NCI-H2029 treated with DMSO at 0.1 percent for 48 hours (cell line): ENCODE data around the gene TMIE.

Experiments used
- DNase-seq: peaks from one replicate; lab custom pipeline; 2025; lab: John Stamatoyannopoulos, UW

The TMIE gene, protein sequence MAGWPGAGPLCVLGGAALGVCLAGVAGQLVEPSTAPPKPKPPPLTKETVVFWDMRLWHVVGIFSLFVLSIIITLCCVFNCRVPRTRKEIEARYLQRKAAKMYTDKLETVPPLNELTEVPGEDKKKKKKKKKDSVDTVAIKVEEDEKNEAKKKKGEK

DNA sequence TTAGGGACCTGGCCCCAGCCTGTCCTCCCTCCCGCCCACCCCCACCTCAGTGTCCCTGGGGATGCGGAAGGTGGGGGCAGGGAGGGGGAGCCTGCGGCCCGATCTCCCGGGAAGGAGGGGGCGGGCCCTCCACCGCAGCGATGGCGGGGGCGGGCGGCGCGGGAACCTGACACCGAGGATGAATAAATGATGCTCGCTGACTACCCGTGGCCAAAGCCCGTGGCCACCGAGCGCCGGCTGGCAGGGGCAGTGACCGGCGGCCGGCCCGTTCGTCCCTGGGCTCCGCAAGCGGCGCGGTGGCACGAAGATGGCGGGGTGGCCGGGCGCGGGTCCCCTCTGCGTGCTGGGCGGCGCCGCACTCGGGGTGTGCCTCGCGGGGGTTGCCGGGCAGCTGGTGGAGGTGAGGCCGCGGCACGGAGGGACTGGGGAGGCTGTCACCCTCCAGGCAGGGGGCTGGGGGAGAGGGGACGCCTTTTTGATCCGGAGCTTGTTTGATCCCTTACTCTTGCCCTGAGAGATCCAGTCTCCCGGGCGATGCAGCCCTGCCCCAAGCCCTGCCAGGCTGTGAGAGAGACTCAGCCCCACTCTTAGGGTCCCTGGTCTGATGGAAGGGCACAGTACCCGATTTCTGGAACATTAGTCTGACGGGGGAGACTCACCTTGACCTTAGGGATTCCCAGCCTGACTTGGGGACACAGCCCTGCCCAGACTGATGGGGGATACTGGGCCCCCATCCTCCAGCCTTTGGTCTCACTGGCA lies at the start of gene TMIE:
TSS of gene TMIE (plus strand) at position 212 of the 759 bp plus-strand sequence. CDS start at position 308, 96 bp downstream.
- DNase-seq: no peak

DNA sequence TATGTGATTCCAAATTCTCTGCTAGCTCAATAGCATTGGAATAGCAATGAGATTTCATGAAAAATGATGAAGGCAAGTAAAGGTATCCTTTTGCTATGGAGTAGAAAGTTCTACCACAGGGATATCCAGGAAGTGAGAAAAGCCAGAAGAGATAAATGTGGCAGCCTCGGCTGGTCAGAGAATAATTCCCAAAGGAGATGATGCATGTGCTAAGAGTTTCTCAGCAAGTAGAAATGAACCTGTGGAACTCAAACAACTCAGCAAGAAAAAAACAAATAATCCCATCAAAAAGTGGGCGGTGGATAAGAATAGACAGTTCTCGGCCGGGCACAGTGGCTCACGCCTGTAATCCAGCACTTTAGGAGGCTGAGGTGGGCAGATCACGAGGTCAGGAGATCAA lies 45.9 kb upstream of the TMIE start:
- DNase-seq: no peak

DNA sequence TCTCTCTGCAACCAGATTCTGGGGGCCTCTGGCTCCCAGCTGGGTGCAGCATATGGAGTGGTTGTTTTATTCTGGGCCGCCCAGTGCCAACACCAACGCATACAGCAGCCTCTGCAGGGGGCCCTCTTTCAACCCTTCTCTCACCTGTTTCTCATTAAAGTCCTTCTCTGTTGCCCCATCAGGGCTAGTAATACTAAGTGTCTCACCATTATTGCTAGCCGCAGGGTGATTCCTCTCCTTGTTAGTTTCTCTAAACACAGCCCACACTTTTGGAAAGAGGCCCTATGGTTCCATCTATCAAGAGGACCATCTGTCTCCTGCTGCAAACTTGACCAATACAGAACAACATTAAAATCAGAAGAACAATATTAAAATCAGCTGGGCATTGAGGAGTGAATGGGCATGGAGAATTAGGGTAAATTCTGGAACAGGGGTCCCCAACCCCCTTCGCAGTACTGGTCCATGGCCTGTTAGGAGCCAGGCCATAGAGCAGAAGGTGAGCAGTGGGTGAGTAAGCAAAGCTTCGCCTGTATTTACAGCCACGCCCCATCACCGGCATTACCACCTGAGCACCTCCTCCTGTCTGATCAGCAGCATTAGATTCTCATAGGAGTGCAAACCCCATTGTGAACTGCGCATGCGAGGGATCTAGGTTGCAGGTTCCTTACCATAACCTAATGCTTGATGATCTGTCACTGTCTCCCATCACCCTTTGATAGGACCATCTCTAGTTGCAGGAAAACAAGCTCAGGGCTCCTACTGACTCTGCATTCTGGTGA lies 44.2 kb upstream of the TMIE start:
- no peak for DNase-seq

DNA sequence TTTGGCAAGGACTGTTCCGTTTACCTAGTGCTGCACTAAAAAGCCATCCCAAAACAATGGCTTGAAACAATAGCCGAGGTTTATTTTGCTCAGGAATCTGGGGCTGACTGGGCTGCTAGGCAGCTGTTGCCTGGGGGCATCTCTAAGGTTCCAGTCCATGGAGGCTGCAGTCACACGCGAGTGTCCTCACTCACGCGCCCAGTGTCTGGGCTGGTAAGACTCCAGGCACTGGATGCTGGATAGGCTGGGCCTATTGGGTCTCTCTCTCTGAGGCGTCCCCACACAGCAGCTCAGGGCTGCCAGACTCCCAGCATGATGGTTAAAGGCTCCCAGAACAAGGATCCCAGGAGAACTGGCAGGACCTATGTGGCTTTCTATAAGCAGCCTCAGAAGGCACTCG lies 41.9 kb upstream of the TMIE start:
- DNase-seq: no peak

DNA sequence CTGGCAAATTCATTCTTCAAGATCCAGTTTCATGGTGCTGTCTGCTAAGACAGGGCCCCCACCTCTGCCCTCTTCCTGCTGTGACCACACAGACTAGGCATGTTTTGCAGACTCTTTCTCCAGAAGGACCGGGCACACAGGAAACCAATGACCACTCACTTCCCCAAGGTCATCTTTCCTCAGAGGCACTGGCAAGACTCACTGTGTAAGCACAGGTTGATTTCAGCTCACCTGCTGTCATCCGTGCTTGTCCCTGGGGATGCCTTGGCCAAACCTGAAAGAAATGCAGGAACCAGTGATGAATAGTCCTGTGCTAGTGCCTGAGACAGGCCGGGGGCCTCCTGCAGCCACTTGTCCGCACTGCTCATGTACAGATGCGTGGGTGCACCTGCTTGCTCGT lies 41.2 kb upstream of the TMIE start:
- no peak for DNase-seq

DNA sequence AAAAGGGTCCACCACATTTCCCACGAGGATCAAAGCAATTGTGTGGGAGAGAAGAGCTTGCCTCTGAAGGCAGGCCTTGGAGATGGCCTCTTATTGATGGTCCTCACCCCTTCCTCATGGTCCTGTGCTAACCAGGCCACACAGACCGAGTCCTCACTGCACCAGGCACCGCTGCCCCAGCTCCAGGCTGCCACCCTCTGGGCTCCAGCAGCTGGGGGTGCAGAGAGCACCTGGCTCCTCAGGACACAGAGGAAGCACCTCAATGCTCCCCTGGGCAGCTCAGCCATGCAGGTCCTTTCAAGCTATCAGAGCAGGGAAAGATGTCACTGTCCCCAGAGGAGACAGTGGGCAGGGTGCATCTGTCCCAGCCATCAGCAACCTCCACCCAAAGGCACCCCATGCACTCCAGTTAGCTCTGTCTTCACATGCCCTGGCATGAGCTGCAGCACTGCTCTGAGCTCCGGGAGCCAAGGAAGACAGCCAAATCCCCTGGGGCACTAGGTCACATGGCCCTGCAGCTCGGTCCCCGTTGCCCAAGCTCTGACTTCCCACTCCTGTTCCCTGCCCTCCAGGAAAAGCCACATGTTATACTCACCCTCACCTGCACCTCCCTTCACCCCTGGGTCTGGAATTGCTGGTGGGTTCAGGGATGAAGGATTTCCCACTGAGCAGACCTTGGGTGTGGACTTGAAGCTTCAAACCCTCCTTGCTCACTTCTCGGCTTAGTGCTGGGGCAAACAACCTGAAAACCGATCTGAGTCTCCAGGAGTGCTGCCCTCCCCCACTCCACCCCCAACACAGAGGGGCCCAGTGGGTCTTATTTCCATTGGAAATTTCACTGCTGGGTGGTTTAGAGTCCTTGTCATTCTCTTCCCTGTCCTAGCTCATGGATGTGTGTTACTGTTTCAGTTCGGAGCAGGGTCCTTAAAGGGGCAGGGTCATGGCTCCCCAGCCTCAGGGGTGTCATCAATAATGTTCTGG lies 40.4 kb upstream of the TMIE start:
- no peak for DNase-seq

DNA sequence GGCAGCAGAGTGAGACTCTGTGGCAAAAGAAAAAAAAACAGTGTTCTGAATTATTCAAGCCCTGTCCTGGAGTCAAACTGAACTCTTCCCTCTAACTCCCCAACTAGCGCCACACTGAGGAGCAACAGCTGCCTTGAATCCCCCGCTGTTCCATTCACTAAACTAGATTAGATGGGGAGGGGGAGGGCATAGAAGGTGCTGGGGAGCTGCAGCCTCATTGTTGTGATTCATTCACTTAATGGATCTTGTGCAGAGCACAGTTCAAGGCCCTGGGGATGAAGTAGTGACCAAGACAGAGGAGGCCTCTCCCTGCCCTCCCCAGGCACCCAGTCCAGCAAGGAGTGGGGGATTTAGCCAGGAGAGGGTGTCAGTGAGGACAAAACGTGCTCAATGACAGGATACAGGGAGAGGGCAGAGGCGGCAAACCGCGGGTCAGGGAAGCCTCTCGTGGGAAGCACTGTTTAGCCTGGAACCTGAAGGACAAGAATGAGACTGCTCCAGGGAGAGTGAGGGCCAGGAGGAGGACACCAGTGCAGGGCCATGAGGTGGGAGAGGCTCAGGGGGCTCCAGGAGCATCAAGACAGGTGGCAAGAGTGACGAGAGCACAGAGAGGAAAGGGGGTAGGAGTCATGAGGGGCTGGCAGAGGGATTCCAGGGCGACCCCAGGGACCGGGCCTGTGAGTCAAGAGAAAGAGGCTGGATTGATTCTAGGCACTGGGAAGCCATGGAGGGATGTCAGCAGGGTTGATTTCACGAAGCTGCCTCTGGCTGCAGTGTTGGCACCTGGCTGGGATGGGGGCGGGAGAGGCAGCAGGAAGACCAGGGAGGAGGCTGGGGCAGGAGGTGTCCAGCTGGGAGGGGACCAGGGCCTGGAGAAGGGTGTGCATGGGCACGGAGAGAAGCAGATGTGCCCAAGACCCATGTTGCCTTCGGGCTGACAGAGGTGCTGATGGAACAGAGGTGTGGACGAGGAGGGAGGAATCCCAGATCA lies 39.1 kb upstream of the TMIE start:
- no peak for DNase-seq

DNA sequence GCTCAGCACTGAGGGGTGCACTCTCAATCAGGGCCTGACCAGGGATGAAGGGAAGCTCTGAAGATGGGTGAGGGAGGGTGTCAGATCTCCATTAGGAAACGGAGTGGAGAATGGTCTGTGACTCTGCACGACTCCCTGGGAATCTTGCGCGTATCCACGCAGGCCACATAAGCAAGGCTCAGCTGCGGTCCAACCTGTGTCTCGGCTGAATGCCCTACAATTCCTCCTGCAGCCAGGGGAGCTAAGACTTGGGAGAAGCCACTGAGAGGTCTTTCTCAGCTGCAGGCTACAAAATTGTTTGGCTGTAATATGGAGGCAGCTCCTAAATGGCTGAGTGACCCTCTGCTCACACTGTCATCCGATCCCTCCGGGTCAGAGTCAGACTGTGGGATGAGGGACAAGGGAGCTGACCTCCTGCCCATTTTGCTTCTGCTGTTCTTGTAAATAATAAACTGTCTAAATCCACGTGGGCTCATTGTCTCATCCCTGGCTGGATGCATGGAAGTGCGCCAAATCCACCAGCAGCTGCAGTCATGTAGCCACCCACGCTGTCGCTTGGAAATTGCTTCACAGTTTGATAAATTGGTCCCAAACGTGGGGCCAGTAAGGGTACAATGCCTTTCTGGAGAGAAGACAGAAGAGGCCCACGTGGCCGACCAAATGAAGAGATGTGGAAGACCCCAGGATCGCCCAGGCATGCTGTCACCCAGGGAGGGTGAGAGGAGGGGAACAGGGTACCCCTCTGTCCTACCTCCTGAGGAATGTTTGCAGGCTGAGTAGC lies 38.2 kb upstream of the TMIE start:
- DNase-seq: no peak

DNA sequence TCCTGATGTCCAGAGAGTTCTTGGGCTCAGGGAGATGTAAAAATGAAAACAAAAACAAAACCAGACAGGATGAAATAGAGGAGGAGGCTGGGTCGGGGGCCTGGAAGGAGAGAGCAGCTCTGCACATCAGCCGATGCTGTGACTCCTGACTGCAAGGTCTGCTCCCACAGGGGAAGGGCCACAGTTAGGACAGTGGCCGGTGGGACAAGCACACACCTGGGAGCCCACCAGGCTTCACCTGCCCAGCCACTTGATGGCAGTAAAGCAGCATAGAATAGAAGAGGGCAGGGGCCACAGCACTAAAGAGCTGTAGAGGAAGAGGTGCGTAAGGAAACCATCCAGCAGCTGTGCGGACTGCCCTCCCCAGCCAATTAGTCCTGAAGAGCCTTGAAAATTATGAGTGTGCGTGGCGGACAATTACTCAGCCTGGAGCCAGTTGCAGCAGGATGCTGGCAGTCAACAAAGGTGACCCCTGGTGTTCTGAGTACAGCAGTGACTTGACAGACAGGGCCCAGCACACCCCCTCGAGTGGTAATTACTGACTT lies 37.5 kb upstream of the TMIE start:
- peak; percentile 96 for DNase-seq

DNA sequence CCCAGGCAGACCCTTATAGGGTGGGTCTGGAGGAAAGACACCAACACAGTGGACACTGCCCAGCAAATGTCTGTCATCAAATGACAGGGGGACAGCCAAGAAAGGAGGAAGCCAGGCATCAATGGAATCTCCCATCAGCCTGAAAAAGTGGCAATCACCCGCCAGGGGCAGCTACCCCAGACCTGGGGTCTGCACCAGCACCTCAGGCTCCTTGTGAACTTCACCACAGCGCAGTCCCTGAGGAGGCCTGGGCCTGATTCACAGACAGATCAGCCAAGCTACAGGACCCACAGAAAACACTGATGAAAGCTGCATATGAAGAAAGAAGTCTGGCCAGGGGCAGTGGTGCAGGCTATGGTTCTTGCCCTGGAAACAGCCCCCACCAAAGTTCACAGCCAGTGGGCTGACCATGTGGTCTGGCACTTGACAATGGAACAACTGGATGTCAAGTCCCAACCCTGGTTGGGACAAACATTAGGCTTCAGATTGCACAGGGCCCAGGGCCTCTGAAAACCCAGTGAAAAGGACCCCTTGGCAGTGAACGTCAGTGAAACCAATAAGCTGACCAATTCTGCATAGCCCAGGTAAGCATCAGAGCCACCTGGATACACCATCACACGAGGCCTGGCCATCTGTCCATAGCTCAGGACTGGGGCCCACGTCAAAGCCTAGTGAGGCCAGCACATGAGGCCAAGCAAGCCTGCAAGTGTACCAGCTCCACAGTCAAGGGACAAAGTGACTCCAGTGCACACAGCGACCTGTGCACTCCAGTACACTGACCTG lies 36.8 kb upstream of the TMIE start:
- DNase-seq: no peak

DNA sequence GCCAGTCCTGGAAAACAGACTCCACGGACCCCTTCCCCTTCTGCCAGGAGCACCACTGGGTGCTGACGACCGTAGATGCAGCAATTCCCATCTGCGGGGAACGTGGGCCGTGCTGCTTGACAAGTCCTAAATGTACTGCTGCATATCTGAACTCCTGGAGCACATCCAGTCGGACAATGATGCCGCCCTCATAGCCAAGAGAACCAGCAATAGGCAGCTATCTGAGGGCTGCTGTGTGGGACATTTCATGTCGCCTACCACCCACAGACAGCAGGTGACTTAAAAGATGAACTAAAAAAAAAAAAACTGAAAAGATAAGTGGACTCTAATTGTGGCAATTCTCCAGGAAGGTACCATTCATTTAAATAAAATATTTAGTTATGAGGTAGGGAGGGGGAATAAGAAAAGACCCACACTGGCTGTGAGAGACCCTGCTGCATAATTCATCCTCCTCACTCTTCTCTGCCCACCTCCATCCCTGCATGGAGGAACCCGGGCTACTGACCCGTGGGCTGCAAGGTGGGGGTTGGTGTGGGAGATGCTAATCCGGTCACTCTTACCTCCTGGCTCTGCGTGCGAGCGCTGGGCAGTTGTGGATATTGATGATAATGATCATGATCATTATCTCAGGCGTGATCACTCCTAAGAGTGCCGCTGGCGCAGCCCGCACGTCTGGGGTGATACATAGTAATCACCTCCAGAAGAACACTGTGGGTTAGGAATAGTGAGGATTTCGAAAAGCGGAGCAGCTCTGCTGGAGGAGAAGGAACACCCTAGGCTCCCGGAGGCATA lies 36.0 kb upstream of the TMIE start:
- no peak for DNase-seq

DNA sequence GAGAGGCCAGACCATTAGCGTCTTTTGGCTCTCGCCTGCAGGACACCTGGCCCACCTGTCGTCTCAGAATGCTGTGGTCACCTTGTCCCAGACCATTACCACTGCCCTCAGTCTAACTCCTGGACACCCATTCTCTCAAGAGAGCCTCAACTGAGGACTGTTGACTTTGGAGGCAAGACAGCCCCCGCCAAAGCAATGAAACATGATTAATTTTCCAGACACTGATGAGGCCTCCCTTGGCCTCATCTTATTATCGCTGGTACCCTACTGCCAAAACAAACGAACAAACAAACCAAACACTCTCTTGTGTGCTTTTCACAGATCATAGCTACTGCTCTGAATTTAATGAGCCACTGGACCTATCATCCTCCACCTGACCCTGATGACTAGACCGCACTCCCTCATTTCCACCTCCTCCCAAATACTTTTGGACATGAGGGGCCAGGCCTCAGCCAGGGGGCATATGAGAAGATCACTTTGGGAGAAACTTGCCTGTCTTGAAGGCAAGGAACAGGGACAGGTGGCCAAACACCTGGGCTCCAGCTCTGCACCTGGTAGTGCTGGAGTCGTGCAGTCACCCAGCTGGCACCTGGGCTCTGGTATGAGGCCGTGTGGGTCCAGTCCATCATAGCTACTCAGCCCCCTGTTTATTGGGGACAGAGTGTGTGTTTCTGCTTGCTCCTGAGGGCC lies 35.3 kb upstream of the TMIE start:
- peak; percentile 89 for DNase-seq

DNA sequence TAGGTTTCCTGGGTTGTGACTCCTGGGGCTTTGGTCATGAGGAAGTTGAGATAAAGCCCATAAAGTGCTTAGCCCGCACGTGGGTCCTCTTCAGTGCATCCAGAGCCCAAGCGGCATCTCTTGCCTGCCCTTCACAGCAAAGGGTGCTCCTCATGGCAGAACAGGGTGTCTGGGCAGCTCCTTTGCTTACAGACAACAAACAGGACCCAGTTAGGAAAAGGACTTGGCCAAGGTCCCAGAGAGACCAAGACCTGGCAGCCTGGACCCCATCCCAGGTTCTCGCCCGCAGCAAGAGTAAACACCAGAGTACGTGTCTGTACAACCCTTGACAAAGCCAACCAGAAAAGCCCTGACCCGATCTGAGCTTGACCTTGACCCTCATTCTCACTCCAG lies 34.7 kb upstream of the TMIE start:
- peak; percentile 88 for DNase-seq

DNA sequence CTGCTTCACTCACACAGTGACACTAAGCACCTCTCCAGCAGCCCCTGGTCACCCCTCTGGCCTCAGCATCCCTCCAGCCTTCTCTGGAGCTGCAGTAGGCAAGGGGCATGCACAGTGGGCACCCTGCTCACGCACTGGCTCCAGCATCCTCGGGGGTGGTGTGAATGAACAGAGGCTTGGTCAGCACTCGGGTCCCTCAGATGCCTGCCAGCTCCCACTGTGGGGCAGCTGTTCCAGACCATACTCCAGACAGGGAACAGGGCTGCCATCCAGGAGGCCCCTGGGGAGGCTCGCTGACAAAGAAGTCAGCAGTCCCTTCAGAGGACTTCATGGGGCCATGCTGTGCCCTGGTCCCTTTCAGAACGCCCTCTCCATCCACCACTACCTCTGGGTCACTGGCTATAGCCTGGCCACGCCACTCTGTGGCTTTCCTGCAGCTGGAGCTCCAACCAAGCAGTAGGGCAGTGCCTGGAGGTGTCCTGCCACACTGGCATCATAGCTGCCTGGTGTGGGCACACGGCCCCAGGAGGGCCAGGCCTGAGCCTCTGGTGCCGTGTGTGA lies 34.1 kb upstream of the TMIE start:
- no peak for DNase-seq

DNA sequence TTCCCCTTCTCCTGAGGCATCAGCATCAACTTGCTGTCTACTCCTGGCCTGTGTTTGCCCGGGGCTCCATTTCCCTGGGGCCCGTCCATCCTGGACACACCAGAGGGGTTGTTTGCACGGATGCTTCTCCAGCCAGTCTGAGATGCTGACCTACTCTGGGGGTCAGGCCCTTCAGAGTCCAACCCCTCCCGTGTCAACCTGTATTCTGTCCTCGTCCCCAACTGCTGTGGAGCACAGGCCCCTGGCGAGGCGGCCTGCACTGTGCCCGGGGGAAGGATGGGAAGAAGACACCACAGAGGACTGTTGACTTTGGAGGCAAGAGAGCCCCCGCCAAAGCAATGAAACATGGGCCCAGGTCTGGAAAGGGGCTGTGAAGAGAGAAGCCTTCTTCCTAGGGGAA lies 33.5 kb upstream of the TMIE start:
- no peak for DNase-seq

DNA sequence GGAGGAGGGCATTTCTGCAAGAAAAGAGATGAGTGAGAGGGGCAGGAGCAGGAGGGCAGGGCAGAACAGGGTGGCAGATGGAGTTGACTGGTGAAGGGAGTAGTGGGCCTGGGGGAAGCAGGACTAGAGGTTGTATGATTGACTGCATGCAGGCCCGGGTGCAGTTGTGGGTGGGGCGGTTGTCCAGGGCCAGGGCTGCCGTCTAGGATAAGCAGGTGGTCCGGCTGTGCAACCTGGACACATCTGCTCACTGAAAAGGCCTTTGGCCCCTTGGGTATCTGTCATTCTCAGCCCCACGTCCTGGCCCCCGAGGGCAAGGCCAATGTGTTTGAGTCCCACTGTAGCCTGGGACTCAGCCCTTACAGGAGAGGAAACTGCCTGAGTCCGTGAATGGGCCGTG lies 33.1 kb upstream of the TMIE start:
- no peak for DNase-seq

DNA sequence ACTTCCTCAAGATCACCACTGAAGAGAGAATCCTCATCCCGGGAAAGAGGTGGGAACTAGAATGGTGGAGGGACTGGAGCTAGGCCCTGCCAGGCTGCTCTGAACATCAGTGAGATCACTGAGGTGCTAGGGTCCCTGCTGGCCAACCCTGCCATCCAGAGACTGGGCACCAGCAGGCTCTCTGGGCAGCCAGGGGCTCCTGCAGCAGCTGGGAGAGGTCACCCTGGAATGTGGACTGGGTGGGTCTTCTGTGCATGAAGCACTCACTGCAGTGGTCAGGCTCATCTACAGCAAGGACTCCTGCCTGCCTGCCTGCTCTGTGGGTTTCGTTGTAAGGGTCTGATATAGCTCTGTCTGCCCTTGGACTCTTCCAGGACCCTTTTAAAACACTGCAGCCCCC lies 32.6 kb upstream of the TMIE start:
- DNase-seq: no peak
